ENCODE results near the gene NRIP3.
A peak's percentile ranks its signal among the peaks of the same experiment; 100 is the strongest.
"Not testable (repeated sequence)": the region's sequence is repeated elsewhere in the genome, so short reads cannot be mapped to it uniquely, and the experiment has no call there.

NRIP3 gene

GRCh38 chr11:9015677-9016076 is 11.9 kb upstream of the NRIP3 start:
- DNase-seq = peak; percentile 56

DNA sequence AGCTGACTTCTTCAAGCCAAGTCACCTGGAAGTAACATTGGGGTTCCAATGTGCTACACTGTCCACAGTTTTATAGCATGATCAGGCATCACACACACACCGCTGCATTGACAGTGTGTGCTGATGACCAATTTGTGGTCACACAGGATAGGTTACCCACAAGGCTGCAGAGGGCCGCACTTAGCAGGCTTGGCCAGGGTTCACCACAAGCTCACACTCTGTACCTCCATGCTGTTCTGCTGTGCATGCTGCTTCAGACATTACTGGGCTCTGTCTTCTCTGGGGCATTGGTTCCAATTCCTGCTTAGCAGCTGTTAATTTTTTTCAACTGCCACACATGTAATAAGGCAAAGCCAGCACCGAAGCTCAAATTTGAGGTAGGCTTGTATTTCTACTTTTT is 11.0 kb upstream of the NRIP3 start:
- DNase-seq = no peak

DNA sequence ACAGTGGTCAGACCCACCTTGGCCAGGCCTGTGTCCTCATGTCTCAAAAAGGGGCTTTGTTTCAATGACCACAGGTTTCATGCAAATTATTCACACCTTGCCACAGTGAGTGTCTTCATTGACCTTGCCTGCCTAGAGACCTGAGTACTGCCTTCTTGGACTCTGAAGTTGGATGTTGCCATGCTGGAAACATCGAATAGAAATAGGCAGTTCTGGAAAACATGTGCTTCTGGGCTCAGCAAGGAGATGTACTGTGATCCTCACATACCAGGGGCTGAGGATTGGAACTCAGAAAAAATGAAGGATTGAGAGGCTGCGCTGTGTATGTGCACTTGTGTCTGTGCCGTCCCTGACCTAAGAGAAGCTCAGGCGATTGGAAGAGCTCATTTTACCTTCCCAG is 9.6 kb upstream of the NRIP3 start:
- DNase-seq = no peak

DNA sequence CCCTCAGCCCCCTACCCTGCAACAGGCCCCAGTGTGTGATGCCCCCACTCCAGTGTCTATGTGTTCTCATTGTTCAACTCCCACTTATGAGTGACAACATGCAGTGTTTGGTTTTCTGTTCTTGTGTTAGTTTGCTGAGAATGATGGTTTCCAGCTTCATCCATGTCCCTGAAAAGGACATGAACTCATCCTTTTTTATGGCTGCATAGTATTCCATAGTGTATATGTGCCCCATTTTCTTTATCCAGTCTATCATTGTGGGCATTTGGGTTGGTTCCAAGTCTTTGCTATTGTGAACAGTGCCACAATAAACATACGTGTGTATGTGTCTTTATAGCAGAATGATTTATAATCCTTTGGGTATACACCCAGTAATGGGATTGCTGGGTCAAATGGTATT is 5.7 kb upstream of the NRIP3 start:
- DNase-seq = not testable (repeated sequence)

- no peak for DNase-seq
These were observed 4.9 kb upstream of the NRIP3 start for GRCh38 chr11:9008661-9009060.

DNA sequence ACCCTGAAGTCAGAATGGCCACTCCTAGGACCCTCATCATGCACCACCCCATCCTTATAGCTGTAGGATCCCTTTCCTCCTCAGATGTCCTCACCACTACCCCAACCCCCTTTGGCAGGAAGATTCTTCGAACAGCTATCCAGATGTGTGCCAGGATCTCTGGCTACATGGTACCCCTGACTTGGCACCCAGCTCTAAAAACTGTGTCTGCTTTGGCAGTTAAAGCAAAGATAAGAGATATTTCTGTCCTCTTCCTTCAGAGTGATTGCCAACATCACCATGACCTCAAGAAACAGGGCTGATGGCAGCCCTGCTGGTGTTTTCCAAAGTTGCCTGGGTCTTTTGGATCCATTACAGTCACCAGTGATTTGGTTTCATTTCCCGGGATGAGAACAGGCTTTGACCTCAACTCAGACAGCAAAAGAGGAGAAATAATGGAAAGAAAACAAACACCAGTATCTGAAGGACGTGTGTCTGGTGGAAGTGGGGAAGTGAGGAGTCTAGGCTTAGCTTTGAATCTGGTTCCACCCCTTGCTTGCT is 4.3 kb upstream of the NRIP3 start:
- DNase-seq = no peak

DNA sequence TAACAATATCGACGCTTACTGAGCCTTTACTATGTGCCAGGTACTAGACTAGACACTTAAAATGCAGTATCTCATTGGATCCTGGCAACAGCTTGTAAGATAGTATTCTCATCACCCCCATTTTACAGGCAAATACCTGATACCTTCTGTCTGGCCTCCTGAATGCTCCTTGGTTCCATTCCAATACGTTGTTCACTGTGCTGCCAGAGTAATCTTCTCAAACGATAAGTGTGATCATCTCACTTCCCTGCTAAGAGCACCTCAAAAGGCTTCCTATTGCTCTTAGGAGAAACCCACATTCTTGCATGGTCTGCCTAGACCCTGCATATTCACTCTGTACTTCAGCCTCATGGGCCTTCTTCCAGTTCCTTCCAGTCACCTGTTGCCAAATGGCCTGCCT is 1.3 kb upstream of the NRIP3 start:
- no peak for DNase-seq

GRCh38 chr11:9004183-9004926 is 554 bp upstream of the NRIP3 start:
- DNase-seq = no peak

DNA sequence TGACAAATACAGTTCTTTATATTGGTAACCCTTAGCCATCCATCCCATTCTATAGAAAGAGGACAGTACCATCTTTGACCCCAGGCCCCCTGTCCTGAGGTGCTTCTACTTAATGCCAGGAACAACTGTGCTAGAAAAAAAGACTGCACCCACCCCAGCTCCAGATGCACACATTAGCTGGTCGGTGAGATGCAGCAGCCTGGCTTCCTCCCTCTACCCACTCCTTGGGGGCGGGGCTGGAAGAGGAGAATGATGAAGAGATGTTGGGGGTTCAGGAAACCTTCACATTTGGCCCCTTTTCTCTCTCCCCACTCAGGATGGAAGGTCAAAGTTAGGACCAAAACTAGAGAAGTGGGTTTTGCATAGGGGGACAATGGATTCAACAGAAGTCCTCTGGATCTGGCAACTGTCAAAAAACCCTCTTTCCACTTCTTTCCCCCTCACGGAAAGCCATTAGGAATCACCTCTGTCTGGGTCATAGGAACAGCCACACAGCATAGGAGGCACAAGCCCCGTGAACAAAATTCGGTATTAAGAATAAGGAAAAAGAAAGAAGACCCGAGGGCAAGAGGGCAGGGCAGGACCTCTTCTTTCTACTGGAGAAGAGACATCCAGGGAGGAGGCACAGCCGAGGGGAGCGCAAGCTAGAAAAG is 755 bp downstream of the NRIP3 start:
- no peak for DNase-seq

GRCh38 chr11:9001736-9002135 is 2.1 kb downstream of the NRIP3 start:
- DNase-seq = no peak

- no peak for DNase-seq
These were observed 5.8 kb downstream of the NRIP3 start for GRCh38 chr11:8998017-8998416.

DNA sequence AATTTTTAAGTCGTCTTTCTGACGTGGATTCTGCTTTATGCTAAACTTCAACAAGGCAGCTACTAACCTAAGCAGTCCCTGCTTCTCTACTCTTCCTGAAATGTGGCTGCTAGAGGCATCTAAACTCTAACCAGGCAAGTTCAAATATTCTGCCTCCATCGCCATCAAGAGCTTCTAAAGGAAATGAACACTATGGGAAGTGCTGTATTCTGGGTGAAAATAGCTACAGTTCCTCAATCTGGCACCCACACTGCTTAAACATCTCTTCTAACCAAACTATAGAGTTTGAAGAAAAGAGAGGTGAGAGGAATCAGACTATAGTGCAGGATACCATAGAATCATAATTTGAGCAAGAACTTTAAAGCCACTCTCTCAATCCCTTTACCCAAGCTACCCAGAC is 6.3 kb downstream of the NRIP3 start:
- no peak for DNase-seq

GRCh38 chr11:8989453-8989852 is 14.3 kb downstream of the NRIP3 start:
- no peak for DNase-seq

DNA sequence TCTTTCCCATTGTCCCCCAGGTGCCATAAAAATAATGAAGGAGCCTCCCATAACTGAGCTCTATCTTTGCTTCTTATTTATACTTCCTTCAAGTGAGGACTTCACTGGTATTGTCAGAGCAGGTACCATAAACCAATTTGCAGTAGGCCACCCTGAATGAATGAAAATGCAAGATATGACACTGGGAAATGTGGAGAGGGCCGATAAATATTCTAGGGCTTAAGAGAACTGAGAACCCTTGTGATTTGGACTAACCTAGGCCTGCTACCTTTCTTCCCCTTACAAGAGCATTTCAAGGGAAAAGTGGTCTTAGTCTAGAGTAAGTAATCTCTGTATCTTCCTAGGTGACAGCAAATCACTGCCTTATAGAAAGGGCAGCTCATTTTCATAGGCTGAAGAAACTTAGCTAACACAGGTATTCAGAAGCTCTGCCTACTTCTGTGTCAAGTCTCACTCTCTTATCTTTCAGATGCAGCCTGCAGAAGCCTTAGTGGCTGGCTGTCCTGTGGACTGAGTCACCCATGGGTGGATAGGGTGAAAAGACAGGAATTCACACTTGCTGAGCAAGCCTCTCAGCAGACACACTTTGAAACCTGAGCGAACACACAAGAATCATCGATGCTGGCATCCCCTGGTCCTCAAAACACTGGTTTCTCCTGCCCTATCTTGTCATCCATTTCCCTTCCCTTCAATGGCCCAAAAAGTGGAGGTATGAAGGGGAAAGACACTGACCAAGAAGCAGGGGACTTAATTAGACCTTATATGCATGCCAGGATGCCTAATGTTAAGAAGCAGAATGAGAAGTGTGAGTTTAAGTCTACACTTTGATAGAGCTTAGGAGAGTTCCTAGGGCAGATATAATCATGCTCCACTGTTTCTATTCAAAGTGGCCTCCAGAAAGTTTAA is 15.2 kb downstream of the NRIP3 start:
- DNase-seq = no peak

GRCh38 chr11:8987446-8987845 is 16.4 kb downstream of the NRIP3 start:
- DNase-seq = no peak

GRCh38 chr11:8986772-8987171 is 17.0 kb downstream of the NRIP3 start:
- DNase-seq = not testable (repeated sequence)

DNA sequence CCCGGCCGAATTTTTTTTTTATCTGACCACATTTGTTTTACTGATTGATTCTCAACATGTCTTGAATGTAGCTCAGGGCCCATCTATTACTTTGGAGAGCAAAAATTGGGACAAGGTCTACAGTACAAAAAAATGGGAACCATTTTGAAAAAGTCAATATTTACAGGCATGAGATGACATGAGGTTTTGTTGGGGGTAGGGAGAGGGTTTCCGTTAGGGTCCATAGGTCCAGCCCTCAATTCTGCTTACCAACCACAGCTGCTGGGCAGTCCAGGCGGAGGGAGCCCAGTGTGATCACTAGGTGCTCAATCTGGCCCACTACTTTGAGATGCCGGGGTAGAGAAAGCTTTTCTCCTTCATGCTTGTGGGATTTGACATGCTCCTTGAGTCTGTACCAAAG is 18.3 kb downstream of the NRIP3 start:
- DNase-seq = no peak

- DNase-seq = no peak
These were observed 20.2 kb downstream of the NRIP3 start for GRCh38 chr11:8983552-8983951.

GRCh38 chr11:8980485-8980884 is 23.3 kb downstream of the NRIP3 start:
- no peak for DNase-seq

DNA sequence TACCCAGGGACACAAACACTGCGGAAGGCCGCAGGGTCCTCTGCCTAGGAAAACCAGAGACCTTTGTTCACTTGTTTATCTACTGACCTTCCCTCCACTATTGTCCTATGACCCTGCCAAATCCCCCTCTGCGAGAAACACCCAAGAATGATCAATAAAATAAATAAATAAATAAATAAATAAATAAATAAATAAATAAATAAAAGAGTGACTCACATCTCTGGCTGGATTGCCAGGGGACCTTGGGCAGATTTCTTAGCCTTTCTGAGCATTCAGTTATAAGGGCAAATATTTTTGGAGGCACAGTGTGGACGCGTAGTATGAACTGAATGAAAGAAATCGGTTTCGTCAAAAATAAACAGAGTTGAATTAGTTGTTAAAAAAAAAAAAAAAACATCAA is 24.4 kb downstream of the NRIP3 start:
- DNase-seq = not testable (repeated sequence)

GRCh38 chr11:8973121-8973520 is 30.7 kb downstream of the NRIP3 start:
- DNase-seq = no peak

GRCh38 chr11:8971924-8972316 is 31.9 kb downstream of the NRIP3 start:
- no peak for DNase-seq

- no peak for DNase-seq
These were observed 32.4 kb downstream of the NRIP3 start for GRCh38 chr11:8971196-8971923.

Data from NCI-H2029 treated with DMSO at 0.1 percent for 48 hours (cell line).